Suprapubic skin (tissue), 4 donors: ENCODE measurements around the gene MVP.

Experiments
- CTCF ChIP-seq, 2 donors: fragments of 200-600 bp in 1 of 2; fragments of 450-650 bp in 1 of 2; sonication (generic) in 1 of 2; IDR thresholded peaks; one replicate each; pipeline ENCODE4 v1.5.1; 2016 to 2019; ENCODE audit warnings: antibody characterized with exemption in 2 of 2, mild to moderate bottlenecking in 1 of 2, moderate library complexity in 1 of 2
- EP300 ChIP-seq: sonication (generic); formaldehyde crosslinking; IDR thresholded peaks from one replicate; pipeline ENCODE4 v1.6.1; 2017; ENCODE audit warnings: antibody characterized with exemption
- POLR2A ChIP-seq, 2 donors: fragments of 450-650 bp; IDR thresholded peaks; one replicate each; pipeline ENCODE4 v1.6.1; 2017; ENCODE audit warnings: antibody characterized with exemption in 2 of 2, mild to moderate bottlenecking in 2 of 2, moderate library complexity in 2 of 2
- POLR2AphosphoS5 ChIP-seq, 3 donors: sonication (generic); formaldehyde crosslinking; IDR thresholded peaks; one replicate each; pipeline ENCODE4 v1.6.1; 2017; ENCODE audit warnings: antibody characterized with exemption in 3 of 3

GRCh38 chr16:29808219-29808900 is 11.9 kb upstream of the MVP start:
- TF ChIP-seq CTCF (IDR thresholded peaks at IDR 0.05) (no peak), POLR2A (IDR thresholded peaks at IDR 0.05) (no peak), EP300 (no peak), POLR2AphosphoS5 (IDR thresholded peaks at IDR 0.05) (no peak)
